GM18505 (cell line): ENCODE results near the gene SVOPL.
"Not testable (repeated sequence)": the region's sequence is repeated elsewhere in the genome, so short reads cannot be mapped to it uniquely, and the experiment has no call there.

Source experiments
- ATAC-seq: cut with Tn5 transposase; IDR thresholded peaks from one replicate; pipeline ENCODE4 v1.9.1; 2021; ENCODE audit not compliant: unreplicated experiment
- POLR2A ChIP-seq: IDR thresholded peaks from 4 replicates; pipeline ENCODE4 v1.6.1; 2011; ENCODE audit warnings: borderline replicate concordance; ENCODE audit not compliant: insufficient read depth, insufficient read length; ENCODE audit errors: extremely low read depth

The SVOPL gene

DNA sequence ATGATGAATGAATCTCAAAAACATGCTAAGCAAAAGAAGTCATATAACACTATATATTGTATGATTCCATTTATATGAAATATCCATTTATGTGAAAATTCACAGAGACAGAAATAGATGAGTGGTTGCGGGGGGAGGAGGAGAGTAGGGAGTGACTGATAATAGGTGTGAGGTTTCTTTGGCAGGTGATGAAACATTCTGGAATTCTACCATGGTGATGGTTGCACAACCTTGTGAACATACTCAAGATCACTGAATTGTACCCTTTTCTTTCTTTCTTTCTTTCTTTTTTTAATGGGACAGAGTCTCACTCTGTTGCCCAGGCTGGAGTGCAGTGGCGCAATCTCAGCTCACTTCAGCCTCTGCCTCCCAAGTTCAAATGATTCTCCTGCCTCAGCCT lies 10.7 kb downstream of the SVOPL start:
- no peak for ATAC-seq
- no peak for TF ChIP-seq POLR2A

DNA sequence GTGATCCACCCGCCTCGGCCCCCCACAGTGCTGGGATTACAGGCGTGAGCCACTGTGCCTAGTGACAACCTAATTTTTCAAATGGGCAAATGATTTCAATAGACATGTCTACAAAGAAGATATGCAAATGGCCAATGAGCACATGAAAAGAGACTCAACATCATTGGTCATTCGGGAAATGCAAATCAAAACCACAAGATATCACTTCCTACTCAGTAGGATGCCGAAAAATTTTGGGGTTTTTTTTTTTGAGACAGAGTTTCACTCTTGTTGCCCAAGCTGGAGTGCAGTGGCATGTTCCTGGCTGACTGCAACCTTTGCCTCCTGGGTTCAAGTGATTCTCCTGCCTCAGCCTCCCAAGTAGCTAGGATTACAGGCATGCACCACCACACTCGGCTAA lies 13.1 kb downstream of the SVOPL start:
- ATAC-seq, result not testable (repeated sequence)

DNA sequence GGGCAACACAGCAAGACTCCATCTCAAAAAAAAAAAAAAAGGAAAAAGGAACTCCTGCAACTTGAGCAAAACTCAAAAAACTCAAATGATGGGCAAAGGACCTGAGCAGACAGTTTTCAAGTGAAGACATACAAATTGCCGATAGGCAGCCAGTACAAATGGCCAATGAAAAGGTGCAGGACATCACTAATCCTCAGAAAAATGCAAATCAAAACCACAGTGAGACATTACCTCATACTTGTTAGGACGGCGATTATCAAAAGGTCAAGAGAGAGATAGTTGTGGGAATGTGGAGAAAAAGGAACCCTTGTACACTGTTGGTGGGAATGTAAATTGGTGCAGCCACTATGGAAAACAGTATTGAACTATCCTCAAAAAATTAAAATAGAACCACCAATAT lies 16.8 kb downstream of the SVOPL start:
- ATAC-seq, result no peak
- no peak for TF ChIP-seq POLR2A

DNA sequence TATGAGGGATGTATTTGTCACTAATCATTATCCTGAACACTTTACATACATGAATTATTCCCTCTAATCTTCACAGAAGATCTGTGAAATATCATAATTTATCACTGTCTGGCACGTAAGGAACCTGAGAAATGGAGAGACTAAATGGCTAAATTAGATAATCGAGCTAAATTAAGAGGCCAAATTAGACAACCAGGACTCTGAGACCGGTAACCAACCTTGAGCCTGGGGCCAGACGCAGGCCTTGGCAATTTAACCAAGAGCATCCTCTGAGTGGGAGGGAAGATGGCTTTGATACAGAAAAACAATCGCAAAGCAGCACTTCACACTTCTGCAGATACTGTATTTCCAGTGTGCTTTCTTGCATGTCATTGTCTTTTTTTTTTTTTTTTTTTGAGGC lies 21.4 kb downstream of the SVOPL start:
- no peak for ATAC-seq
- TF ChIP-seq POLR2A, result no peak

DNA sequence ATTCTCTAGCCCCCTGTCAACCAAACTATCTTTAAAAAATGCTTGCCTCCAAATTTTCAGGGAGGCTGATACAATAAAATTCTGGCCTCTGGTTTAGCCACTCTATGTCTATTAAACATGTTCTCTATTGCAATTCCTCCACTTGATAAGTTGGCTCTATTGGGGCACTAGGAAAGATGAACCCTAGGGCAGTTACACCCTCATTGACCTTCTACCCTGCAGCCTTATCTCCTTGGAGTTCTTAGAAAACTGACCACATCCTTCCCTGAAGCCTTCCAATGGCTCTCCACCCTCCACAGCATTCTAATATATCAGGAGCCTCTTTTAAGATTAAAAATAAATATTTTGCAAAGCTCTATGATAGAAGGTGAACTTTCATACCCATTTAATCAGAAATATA lies 30.6 kb downstream of the SVOPL start:
- no peak for TF ChIP-seq POLR2A
- no peak for ATAC-seq

DNA sequence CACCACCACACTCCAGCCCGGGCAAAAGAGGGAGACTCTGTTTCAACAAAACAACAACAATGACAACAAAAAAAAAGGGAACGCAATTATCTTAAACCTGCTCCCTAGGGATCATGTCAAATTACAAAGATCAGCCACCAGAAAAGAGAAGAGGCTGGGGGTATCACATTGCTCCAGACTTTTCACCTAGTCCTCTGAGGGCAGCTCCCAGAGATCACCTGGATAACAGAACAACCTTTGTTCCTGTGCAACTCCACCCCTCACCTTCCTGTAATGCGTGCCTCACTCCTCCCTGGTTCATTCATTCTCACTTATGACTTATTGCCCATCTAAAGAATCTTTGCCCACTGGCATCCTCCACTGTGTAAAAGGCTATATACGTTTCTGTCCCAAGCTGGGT lies 31.8 kb downstream of the SVOPL start:
- no peak for ATAC-seq
- TF ChIP-seq POLR2A, result no peak

DNA sequence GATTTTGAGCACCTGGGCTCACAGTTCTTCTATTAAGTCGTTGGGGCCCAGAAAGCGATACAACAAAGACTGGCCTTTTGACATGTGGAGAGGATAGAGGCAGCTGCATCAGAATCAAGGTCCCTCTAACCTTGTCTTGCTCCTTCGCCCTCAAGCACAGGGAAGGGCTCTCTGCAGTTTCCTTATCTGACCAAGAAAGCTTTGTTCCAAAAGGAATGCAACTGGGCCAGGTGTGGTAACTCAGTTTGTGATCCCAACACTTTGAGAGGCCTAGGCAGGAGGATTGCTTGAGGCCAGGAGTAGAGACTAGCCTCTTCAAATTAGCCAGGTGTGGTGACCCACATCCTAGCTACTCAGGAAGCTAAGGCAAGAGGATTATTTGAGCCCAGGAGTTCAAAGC lies 32.2 kb downstream of the SVOPL start:
- TF ChIP-seq POLR2A, result no peak
- no peak for ATAC-seq

DNA sequence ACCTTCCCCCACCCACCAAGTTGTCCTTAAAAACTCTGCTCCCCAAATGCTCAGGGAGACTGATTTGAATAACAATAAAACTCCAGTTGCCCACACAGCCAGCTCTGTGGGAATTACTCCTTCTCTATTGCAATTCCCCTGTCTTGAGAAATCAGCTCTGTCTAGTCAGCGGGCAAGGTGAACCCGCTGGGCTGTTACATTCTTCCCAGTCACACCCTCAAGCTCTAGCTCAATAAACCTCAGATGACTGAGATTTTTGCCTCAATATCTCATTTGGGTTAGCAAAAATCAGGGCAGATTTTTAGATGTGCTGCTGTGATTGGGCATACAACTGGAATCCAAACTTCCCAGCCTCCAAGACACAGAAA lies 32.9 kb downstream of the SVOPL start:
- no peak for TF ChIP-seq POLR2A
- ATAC-seq, result no peak

DNA sequence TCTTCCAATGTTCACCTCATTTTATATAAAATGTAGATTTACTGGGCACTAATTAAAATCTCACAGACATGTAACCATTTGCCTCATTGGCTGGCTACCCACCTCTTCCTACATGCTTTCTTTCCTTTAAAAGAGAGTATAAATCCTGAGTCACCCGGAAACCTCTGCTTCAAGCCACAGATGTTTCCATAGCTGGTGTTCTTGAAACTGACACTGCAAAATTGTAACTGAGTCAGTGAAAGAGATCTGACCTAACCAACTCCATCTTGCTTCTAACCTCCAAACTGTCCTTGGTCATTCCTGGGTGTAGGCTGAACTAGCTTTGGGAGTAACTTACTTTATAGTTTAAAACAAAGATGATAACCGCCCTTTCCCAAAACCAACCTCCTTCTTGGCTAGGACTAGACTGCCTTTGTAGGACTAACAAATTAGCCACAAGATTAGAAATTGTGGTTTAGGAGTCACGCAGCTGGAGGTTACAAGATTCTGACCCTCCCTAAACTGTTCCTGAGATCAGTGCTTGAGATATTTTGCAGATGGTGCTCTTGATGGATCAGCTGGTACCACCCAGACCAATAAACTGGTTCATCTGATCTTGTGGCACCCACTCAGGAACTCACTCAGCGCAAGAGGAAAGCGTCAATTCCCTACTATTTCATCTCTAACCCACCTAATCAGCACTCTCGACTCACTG lies 33.5 kb downstream of the SVOPL start:
- ATAC-seq, result no peak
- TF ChIP-seq POLR2A, result no peak

DNA sequence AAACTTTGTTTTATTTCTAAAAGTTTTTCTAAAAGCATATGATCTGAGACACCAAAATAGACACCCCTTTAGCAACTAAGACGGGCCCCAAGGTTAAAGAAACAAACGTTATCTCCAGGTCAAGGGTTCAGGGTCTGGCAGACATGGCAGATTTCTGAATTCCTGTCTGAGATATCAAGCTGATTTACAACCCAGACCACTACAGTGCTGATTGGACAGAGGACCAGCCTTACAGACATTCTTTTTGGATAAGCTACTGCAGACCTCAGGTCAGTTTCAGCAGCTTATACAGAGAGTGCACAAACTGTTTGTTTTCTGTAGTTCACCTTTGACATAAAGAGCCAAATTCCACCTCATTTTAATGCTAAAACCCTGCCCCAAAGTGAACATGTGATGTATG lies 34.8 kb downstream of the SVOPL start:
- no peak for TF ChIP-seq POLR2A

DNA sequence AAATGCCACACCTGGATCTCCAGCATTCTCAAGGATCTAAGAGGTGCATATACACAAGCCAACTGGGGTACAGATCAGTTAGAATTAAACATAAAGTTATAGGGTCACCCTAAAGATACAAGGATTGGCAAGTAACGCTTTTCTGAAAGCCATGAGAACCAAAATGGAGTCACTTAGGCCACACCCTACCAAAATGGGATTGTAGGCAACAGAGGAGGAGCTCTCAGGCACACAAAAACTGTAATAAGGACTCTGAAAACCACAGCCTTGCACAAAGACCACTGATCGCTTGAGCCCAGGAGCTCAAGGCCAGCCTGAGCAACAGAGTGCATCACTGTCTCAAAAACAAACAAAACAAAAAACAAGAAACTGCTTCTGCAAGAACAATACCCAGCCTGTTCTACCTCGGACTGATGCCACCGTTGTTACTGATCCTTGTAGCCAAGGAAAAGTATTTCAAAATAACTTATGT lies 35.5 kb downstream of the SVOPL start:
- no peak for ATAC-seq
- no peak for TF ChIP-seq POLR2A

More for the DNA sequence above, 34.8 kb downstream of the SVOPL start:
- ATAC-seq, result no peak

DNA sequence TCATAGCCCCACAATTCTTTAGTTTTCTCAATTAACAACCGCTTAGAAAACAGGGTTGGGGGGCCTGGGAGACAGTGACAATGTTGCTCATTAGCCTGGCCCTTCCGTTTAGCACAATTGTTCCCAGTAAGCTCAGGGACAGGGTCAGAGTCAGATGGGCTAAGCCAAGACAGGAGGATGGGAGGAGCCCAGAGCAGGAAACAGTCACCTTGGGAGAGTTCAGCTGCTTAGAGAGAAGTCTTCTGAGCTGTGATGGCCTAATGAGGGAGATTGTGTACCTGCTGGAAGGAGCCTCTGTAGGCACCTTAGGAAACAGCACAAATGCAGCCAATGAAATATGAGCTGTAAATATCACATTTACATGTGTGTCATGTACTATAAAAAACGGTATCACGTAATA lies 35.9 kb downstream of the SVOPL start:
- ATAC-seq, result no peak
- TF ChIP-seq POLR2A, result no peak

DNA sequence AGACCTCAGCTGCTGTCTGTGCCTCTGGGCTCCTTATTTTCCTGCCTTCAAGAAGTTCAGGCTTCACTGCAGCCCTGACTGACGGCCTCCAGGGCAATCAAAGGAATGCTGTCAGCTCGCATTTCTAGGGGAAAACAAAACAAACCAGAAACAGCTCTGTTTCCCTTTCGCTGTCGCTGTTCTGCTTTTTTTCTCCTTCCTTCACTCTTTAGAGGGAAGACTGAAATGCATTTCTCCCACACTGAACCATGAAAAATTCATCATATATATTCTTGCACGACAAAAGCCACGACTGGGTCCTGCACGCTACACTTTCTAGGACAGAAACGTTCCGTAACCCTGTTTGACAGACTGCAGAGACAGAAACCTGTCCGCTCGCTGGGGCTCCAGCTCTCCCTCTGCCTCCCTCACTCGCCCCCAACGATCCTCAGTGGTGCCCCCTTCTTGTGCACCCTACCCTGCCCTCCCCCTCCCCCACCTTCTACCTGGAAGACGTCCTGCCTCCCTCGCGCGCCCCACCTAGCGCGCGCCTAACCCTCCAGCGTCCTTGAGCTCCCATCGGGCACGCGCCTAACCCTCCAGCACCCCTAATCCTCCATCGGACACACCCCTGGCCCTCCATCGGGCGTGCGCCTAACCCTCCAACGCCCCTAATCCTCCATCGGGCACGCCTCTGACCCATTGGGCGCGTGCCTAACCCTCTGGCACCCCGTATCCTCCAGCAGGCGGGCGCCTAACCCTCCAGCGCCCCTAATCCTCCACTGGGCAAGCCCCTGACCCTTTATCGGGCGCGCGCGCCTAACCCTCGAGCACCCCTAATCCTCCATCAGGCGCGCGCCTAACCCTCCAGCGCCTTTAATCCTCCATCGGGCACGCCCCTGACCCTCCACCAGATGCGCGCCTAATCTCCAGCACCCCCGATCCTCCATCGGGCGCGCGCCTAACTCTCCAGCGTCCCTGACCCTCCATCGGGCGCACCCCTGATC lies 37.1 kb downstream of the SVOPL start:
- no peak for TF ChIP-seq POLR2A
- no peak for ATAC-seq

DNA sequence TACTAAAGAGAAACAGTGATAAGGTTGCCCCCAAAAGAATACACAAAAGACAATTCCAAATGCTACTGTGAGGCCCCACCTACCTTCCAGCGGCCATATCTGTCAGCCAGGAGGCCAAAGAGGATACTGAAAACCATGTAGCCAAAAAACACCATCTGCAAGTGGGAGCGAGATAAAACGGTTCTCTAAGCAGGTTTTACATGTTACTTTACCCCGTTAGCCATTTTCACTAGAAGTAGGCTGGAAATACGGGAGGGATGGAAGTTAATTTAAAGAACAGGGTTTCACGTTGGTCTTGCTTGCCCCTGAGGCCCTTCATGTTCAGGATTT lies 38.2 kb downstream of the SVOPL start:
- no peak for TF ChIP-seq POLR2A

More for the DNA sequence above, 38.2 kb downstream of the SVOPL start:
- ATAC-seq, result no peak
